HG03571 (cell line): ENCODE results near the gene SLC25A40.
A peak's percentile ranks its signal among the peaks of the same experiment; 100 is the strongest.
"Not testable (repeated sequence)": the region's sequence is repeated elsewhere in the genome, so short reads cannot be mapped to it uniquely, and the experiment has no call there.

Experiments
- ATAC-seq: cut with Tn5 transposase; IDR thresholded peaks from one replicate; pipeline ENCODE4 v1.9.1; 2021; ENCODE audit not compliant: unreplicated experiment

Gene SLC25A40

DNA sequence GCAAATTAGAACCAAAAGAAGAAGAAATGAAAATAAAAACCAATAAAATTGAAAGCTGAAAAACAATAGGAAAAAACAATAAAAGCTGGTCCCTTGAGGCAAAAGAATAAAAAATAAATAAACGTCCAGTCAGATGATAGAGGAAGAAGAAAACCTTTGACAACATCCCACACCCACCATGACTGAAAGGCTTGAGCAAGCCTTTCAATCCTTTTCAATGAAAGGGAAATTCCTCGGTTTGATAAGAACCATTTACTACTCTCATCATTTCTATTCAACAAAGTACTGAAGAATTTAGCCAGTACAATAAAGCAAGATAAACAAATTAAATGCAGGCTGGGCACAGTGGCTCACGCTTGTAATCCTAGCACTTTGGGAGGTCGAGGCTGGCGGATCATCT lies 3.8 kb downstream of the SLC25A40 start:
- no peak for ATAC-seq

DNA sequence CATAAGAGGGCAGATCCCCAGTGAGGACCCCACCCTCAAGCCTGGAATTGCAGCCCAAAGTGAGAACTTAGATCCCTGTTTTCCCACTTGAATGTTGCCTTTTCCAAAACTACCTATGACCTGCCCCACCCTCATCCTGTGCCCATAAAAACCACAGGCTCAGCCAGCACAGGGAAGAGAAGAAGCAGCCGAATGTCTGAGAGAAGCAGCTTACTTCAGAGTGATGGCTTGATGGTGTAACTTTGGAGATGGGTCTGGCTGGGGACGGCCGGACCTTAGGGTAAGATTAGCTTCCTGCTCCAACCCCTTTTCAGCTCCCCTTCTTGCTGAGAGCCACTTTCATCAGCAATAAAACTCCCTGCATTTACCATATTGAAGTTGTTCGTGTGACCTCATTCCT lies 5.7 kb downstream of the SLC25A40 start:
- no peak for ATAC-seq

DNA sequence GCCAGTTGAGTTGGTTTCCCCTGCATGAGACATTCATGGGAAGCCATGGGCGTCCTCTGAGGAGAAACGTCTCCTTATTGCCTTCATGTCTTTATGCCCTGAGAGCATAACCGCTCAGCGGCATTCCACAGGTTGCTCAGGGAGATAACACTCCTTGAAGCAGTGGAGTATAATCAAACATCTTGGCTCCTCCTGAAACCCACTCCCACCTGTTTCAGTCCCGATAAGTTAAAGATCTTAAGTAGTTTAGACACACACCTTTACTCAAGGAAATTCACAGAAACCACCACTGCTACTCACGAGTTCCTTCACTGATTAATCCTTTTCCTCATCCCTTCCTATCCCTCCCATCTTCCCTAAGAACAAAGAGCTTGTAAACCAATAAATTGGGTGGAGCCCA lies 9.6 kb downstream of the SLC25A40 start:
- not testable (repeated sequence) for ATAC-seq

DNA sequence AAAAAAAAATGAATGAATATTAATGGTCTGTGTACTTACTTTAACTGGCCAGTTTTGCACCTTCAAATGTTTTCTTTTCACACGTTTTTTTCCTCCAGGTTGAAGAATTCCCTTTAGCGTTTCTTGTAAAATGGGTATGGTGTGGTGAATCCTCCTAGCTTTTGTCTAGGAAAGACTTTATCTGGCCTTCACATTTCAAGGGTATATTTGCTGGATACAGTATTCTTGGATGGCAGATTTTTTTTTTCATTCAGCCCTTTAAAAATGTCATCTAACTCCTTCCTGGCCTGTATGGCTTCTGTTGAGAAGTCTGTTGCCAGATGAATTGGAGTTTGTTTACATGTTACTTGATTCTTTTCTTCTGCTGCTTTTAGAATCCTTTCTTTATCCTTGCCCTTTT lies 10.1 kb downstream of the SLC25A40 start:
- ATAC-seq, result no peak

DNA sequence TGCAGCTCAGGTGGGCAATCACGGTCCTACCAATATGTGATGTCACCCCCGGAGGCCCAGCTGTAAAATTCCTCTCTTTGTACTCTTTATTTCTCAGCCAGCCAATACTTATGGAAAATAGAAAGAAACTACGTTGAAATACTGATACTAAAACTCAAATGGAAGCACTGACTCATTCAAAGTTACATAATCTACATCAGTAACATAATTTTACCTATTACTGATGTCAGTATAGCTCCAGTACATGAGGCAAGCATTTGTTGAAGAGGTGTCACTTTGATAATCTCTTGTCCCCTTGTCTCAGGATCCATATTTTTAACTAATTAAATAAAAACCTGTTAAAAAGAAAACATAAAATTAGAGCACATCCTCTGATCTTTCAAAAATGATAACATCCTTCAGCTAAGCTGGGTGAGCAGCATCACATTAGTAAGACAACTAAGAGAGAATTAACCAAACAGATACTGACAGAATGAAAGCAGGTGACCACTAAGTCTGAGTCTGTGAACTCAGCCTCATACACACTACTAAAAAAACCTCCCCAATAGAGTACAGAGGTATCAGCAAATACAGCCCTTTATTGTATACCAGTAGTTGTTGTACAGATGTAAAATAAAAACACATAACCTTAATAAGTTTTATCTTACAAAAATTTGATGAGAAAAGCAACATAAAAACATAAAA lies 17.6 kb downstream of the SLC25A40 start:
- ATAC-seq, result no peak

DNA sequence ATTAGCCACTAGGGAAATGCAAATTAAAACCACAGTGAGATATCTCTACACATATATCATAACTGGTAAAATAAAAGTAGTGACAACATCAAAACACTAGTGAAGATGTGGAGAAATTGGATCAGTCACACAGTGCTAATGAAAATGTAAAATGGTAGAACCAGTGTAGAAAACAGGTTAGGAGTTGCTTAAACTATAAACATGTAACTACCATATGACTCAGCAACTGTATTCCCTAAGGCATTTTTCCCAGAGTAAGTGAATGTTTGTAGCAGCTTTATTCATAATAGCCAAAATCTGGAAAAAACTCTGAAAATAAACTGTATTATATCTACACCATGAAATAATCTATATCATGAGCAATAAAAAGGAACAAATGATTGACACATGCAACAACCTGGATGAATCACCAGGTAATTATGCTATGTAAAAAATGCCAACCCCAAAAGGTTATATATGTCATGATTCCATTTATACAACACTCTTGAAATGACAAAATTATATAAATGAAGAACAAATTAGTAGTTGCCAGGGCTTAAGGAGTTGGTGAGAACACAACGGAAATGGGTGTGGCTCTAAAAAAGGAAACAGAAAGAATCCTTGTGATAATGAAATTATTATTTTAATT lies 22.8 kb downstream of the SLC25A40 start:
- no peak for ATAC-seq

DNA sequence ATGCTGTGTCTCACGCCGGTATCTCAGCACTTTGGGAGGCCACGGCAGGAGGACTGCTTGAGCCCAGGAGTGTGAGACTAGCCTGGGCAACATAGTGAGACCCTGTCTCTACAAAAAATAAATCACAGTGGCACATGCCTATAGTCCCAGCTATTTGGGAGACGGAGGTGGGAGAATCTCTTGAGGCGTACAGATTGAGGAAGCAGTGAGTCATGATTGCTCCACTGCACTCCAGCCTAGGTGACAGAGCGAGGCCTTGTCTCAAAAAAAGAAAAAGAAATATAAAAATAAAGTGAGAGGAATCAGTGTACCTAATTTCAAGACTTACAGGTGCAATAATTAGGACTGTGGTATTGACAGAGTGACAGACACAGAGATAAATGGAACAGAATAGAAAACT lies 23.9 kb downstream of the SLC25A40 start:
- no peak for ATAC-seq

DNA sequence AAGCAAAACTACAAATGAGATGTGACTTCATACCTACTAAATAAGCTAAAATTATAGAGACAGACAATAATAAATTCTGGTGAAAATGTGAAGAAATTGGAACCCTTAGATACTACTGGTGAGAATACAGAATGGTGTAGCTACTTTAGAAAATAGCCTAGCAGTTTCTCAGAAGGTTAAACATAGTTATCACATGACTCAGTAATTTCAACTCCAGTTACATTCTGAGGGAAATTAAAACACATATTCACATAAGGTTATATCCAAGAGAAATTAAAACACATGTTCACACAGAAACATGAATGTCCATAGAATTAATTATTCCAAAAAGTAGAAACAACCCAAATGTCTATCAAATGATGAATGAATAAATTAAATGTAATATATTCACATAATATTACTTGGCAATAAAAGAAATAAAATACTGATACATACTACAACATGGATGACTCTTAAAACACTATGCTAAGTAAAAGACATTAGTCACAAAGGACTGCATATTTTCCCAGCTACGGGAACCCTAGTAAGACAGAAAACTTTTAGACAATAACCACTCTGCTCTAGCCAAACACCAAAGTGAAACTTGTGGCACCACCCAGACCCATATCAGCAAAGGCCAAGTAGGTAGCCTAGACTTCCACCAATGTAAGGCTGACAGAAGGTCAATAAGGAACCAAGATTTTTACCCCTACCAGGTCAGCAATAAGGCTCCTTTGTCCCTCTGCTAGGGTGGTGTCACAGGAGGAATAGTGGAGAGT lies 25.1 kb downstream of the SLC25A40 start:
- no peak for ATAC-seq

DNA sequence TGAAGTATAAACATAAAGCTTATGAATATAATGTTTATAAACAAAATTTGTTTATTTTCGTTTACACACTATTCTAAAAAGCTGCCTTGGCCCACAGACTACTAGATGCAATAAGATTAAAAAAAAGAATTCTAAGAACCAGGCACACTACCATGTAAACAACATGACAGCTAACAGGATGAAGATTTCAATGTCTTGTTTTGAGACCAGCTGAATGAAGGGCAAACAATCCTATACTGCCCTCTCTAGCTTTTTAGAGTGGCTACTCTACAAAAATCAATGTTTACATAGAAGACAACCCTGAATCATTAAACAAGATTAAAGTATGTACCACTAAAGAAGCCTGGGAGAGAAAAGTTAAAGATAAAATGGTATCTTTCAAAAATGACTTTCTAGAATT lies 38.6 kb downstream of the SLC25A40 start:
- no peak for ATAC-seq

DNA sequence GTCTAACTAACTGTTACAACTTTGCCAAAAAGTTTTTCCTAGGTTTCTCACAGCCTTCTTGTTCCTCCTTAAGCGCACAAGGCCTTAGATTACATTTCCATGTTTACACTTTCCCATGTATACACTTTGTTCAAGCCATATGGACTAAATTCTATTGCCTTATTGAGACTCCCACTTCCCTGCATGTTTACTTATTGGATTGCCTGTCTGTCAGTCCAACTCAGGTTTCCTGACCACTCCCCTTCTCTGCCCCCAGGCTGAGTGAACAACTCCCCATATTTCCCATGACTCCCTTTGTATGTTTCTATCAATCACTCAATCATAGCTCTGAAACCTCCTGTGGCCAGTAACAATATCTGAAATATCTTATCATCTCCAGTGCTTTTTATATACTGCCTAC lies 43.0 kb downstream of the SLC25A40 start:
- ATAC-seq, result no peak

DNA sequence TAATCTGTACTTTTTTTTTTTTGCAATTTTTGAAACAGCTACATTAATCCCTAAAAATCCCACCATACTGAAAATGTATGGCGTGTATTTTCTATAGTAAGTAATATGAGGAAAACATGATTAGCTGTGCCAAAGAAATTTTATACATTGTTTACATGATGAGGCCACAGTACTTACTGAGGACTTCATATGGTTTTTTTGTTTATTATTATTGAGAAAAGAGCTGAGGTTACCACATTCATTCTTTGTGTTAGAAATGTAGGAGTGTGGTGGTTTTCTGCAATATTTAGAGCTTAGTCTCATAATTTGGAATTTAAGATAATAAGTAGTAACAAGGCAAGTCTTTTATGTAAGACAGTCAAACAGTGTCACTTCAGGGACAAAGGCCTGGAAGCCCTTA lies 45.1 kb downstream of the SLC25A40 start:
- ATAC-seq, result no peak

DNA sequence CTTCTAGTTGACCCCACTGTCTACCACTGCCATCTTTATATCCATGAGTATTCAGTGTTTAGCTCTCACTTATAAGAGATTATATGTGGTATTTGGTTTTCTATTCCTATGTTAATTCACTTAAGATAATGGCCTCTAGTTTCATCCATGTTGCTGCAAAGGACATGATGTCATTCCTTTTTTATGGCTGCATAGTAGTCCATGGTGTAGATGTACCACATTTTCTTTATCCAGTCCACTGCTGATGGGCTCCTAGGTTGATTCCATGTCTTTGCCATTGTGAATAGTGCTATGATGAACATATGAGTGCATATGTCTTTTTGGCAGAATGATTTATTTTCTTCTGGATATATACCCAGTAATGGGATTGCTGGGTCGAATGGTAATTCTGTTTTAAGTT lies 47.8 kb downstream of the SLC25A40 start:
- ATAC-seq, result not testable (repeated sequence)

DNA sequence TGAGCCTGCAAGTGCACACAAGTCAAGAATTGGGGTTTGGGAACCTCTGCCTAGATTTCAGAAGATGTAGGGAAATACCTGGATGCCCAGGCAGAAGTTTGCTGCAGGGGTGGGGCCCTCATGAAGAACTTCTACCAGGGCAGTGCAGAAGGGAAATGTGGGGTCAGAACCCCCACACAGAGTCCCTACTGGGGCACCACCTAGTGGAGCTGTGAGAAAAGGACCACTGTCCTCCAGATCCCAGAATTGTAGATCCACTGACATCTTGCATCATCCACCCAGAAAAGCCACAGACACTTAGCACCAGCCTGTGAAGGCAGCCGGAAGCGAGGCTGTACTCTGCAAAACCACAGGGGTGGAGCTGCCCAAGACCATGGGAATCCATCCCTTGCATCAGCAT lies 50.8 kb downstream of the SLC25A40 start:
- not testable (repeated sequence) for ATAC-seq

DNA sequence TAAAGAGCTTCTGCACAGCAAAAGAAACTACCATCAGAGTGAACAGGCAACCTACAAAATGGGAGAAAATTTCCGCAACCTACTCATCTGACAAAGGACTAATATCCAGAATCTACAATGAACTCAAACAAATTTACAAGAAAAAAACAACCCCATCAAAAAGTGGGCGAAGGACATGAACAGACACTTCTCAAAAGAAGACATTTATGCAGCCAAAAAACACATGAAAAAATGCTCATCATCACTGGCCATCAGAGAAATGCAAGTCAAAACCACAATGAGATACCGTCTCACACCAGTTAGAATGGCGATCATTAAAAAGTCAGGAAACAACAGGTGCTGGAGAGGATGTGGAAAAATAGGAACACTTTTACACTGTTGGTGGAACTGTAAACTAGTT lies 54.1 kb downstream of the SLC25A40 start:
- ATAC-seq, result not testable (repeated sequence)

DNA sequence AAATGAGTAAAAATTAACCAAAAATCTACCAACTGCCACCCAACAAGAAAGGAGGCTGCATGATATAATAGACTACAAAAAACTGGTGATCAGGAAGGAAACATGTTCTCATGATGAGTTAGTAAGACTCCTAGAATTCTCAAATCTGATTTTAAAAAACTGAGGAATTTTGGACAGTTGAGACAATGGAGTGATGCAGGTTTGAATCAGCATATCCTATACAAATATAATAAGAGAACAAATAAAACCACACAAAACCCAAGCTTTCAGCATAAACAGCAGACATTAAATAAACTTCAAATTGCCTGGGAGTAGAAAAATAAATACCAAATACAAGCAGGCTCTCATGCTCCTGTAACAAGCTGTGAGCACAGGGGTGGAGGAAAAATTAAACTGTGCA lies 57.8 kb downstream of the SLC25A40 start:
- no peak for ATAC-seq

DNA sequence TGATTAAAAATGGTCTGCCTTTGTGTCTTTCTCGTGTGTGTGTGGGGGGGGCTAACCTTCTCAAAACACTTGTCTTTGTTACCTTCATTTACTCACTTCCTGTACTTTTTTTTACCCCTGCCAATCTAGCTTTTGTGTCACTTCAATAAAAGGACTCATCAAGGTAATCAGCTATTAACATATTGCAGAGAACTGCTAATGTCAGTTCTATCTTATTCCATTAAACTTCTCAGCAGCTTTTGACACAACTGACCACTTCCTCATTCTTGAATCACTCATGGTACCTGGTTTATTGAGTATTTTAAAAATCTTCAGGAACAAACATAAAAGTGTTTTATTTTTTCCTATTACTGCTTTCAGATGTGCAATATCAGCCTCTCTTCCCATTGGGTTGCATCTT lies 59.8 kb downstream of the SLC25A40 start:
- ATAC-seq, result no peak

DNA sequence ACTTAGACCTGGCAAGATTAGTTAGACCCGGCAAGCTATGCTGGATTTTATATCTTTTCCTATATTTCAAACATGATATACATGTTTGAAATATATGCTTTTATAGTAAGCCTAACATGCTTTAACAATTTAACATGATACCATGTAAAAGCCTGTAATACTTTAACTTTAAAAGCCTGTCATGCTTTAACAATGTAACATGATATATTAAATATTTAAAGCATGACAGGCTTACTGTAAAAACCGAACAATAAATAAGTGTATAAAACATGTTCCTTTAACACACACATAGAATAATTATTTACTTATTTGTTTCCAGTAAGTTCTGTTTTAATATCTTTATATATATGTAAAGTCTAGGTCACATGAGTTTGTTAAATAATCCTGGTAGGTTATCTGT lies 65.4 kb downstream of the SLC25A40 start:
- ATAC-seq, result no peak

DNA sequence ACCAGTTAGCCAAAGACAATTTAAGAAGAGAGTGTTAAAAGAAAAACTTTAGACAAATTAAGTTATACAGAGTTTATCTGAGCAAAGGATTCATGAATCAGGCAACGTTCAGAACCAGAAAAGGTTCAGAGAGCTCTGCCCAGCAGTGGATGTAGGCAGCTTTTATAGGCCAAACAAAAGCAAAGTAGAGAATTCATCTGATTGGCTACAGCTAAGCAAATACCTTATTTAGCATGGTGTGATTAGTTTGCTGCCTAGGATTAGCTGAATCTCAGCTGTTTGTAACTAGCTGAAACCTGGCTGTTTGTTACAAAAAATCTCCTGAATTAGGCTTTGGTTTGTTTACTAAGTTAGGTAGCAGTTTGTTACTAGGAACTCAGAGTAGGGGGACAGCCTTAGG lies 66.0 kb downstream of the SLC25A40 start:
- no peak for ATAC-seq

DNA sequence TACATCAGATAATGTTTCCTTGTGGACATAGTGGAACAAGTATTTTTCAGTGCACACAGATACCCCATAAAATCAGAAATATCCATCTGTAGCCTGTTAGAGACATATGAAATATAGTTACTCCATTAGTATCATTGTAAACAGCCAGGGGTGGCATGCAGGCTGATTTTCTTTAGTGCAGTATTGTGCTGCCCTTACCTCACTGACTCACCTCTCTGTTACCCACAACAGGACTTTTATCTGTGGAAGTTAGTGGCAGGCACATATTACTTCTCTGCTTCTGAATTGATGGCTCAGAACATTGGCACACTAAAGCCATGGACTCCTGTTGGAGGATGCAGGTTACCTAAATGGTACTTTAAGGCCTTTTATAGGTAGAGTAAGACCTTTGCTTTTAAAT lies 70.0 kb downstream of the SLC25A40 start:
- ATAC-seq, result no peak

DNA sequence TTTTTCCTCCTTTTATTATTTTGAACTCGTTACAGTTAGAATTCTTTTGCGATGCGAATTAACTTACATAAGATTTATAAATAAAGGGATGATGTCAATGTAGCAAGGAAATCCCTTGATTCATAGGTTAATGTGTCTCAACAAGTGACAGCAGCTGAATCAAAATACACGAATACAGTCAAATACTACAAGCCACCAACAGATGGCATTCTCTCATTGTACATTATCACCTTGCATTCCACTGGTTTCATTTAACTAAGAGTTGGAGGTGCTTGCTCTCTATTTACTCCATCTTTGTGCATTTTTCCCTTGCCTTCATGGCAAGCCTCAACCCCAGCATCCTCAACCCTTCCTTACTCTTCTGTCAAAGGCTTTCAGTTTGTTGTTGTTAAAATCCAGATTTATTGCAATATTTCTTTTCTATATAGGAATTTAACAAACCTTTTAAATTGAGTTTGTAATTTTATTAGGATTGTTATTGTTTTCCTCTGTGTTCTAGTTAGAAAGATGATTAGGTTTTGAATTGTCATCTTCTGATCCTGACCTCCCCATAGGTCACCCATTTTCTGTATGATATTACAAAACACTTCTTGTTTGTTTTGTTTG lies 78.3 kb downstream of the SLC25A40 start:
- peak; percentile 78 for ATAC-seq

DNA sequence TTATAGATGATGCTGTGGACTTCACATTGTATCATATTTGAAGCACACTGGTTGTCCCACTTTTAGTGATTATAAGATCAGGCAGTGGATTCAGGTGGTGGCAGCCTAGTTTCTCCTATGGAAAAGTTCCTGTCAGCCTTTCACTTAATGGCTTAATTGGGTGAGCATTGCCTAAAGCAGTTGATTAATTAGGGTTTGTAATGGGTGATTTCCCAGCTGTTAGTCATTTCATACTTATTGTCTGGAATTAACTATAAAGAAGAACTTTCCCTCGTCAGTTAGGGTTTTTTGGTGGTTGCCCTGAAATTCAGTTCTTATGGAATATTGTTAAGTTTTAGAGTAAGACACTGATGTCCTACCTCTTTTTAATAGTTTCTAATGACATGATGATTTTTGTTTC lies 78.8 kb downstream of the SLC25A40 start:
- no peak for ATAC-seq
